Osteoblast (primary cell): ENCODE data around the gene TSPAN5. TPM values are rescaled to one million over a fixed set of nuclear protein-coding genes. Genes with fewer than 3 reads are reported as not detected.
A peak's percentile ranks its signal among the peaks of the same experiment; 100 is the strongest.

ENCODE experiments used
- DNase-seq: peaks from one replicate; pipeline ENCODE4 v3.0.0; 2011; ENCODE audit warnings: low spot score, mixed read lengths; ENCODE audit not compliant: insufficient read length; ENCODE audit errors: missing footprints
- H2AFZ ChIP-seq: 2 replicates; pipeline ENCODE4 v1.6.0; 2011; ENCODE audit warnings: mild to moderate bottlenecking, low read length
- H3K27ac ChIP-seq: 2 replicates; pipeline ENCODE4 v1.5.1; 2011; ENCODE audit warnings: mild to moderate bottlenecking, low read depth, low read length, moderate library complexity
- H3K27me3 ChIP-seq: 2 replicates; pipeline ENCODE4 v1.6.0; 2012; ENCODE audit warnings: mild to moderate bottlenecking, control low read depth, inconsistent platforms, low read length, moderate library complexity; ENCODE audit not compliant: insufficient read depth
- H3K36me3 ChIP-seq: 2 replicates; pipeline ENCODE4 v1.5.1; 2011; ENCODE audit warnings: mild to moderate bottlenecking, low read length, control low read depth, moderate library complexity; ENCODE audit not compliant: insufficient read depth
- H3K4me1 ChIP-seq: 2 replicates; pipeline ENCODE4 v1.5.1; 2011; ENCODE audit warnings: mild to moderate bottlenecking, low read length, control low read depth, moderate library complexity; ENCODE audit not compliant: insufficient read depth
- H3K4me2 ChIP-seq: 2 replicates; pipeline ENCODE4 v1.6.0; 2011; ENCODE audit warnings: mild to moderate bottlenecking, low read length; ENCODE audit not compliant: insufficient read depth
- H3K4me3 ChIP-seq: fragments of 200-600 bp; sonication (generic); 3 replicates; pipeline ENCODE4 v1.5.1; 2012; ENCODE audit warnings: mild to moderate bottlenecking, low read length, inconsistent platforms; ENCODE audit not compliant: insufficient read depth
- H3K79me2 ChIP-seq: 2 replicates; pipeline ENCODE4 v1.6.0; 2012; ENCODE audit warnings: mild to moderate bottlenecking, low read length, control low read depth, inconsistent platforms; ENCODE audit not compliant: insufficient read depth
- H3K9me3 ChIP-seq: 2 replicates; pipeline ENCODE4 v1.5.1; 2011; ENCODE audit warnings: low read depth, low read length, control low read depth
- H4K20me1 ChIP-seq: 2 replicates; pipeline ENCODE4 v1.6.0; 2012; ENCODE audit warnings: mild to moderate bottlenecking, low read length, control low read depth; ENCODE audit not compliant: insufficient read depth
- CTCF ChIP-seq: IDR thresholded peaks from 2 replicates; pipeline ENCODE4 v1.5.1; 2011; ENCODE audit warnings: mild to moderate bottlenecking, low read depth, low read length, moderate library complexity; ENCODE audit errors: extremely low read depth
- total RNA-seq: library from RNA; depleted of rRNA; stranded (reverse); fragments of >200 nt; gene quantifications from 2 replicates; pipeline ENCODE4 v1.2.3, GENCODE V29; 2012

Gene TSPAN5
- total RNA-seq, 1 donor: 36.9 TPM

- TF ChIP-seq CTCF: no peak
- Histone ChIP-seq H3K4me2 (no peak overlapping the region), H3K4me3 (no peak overlapping the region), H4K20me1 (no peaks in the 10 kb centered on the region), H3K9me3 (no peaks in the 10 kb centered on the region), H3K36me3 (no peaks in the 10 kb centered on the region), H3K79me2 (peaks cover 69% of the 10 kb centered on the region), H3K27ac (peak overlapping the region; percentile 96), H2AFZ (peak overlapping the region; percentile 14), H3K27me3 (no peaks in the 10 kb centered on the region), H3K4me1 (peaks cover 69% of the 10 kb centered on the region)
- DNase-seq: no peak
These were observed 143.0 kb downstream of the TSPAN5 start for GRCh38 chr4:98515470-98515809.

GRCh38 chr4:98514741-98515469, 143.5 kb downstream of the TSPAN5 start:
- Histone ChIP-seq H3K9me3 (no peaks in the 10 kb centered on the region), H4K20me1 (no peaks in the 10 kb centered on the region), H3K4me1 (peaks cover 69% of the 10 kb centered on the region), H3K27ac (peak overlapping the region; percentile 96), H3K36me3 (no peaks in the 10 kb centered on the region), H3K79me2 (peaks cover 69% of the 10 kb centered on the region), H2AFZ (peak overlapping the region; percentile 14), H3K27me3 (no peaks in the 10 kb centered on the region), H3K4me3 (no peak overlapping the region), H3K4me2 (no peak overlapping the region)
- TF ChIP-seq CTCF: no peak
- DNase-seq: no peak

- DNase-seq: no peak
- peaks cover 76% of the 10 kb centered on the region for H3K79me2 ChIP-seq
These were observed 145.5 kb downstream of the TSPAN5 start for GRCh38 chr4:98512918-98513317.

More at GRCh38 chr4:98512918-98513317, 145.5 kb downstream of the TSPAN5 start:
- Histone ChIP-seq H3K27me3 (no peaks in the 10 kb centered on the region), H3K9me3 (no peaks in the 10 kb centered on the region), H3K4me2 (no peak overlapping the region), H3K36me3 (no peaks in the 10 kb centered on the region), H3K4me3 (no peak overlapping the region), H2AFZ (no peak overlapping the region), H4K20me1 (no peaks in the 10 kb centered on the region), H3K27ac (no peak overlapping the region), H3K4me1 (peaks cover 51% of the 10 kb centered on the region)
- no peak for TF ChIP-seq CTCF
